A549 (cell line): ENCODE measurements around the gene AFG1L. TPM values are rescaled to one million over a fixed set of nuclear protein-coding genes. Genes with fewer than 3 reads are reported as not detected.
A peak's percentile ranks its signal among the peaks of the same experiment; 100 is the strongest.

Experiments
- ATAC-seq, 2 experiments: fragments of 200-7000 bp in 1 of 2; fragments of >200 bp in 1 of 2; cut with Nextera tagmentation in 1 of 2; cut with Tn5 transposase in 1 of 2; 3 replicates each; pipeline versions ENCODE4 v1.8.0 to v1.9.1; 2018 to 2020; ENCODE audit warnings: mild to moderate bottlenecking in 1 of 2, moderate library complexity in 1 of 2
- CTCF ChIA-PET: fragments of 300-600 bp; sonication (Branson Sonifier 250); formaldehyde crosslinking; extraction: SDS; loops from one replicate; lab custom pipeline; 2021; ENCODE audit warnings: antibody characterized with exemption, inconsistent platforms; lab: Yijun Ruan, JAX
- POLR2A ChIA-PET: fragments of 350-600 bp; formaldehyde crosslinking; extraction: SDS; loops from one replicate; lab custom pipeline; 2021; ENCODE audit warnings: antibody characterized with exemption, inconsistent platforms; lab: Yijun Ruan, JAX
- DNase-seq, 2 experiments: peaks; one replicate each; pipeline versions ENCODE4 v3.0.0 to v3.0.0-alpha.2; 2011 to 2016; ENCODE audit warnings: low read depth in 1 of 2, low spot score in 1 of 2
- FAIRE-seq: peaks from 2 replicates; lab custom pipeline; 2011; peaks lifted over from hg19 to GRCh38; lab: Jason Lieb, UNC
- H3K27ac ChIP-seq, 2 experiments: fragments of >200 bp; sonication (Bioruptor Twin); formaldehyde crosslinking; 3 replicates each; pipeline ENCODE4 v1.5.1; 2016 to 2017
- H3K4me1 ChIP-seq: fragments of >200 bp; sonication (Bioruptor Twin); formaldehyde crosslinking; 3 replicates; pipeline ENCODE4 v1.6.1; 2016
- H3K4me2 ChIP-seq: fragments of >200 bp; sonication (Bioruptor Twin); formaldehyde crosslinking; 3 replicates; pipeline ENCODE4 v1.6.1; 2016
- H3K4me3 ChIP-seq: fragments of >200 bp; sonication (Bioruptor Twin); formaldehyde crosslinking; 3 replicates; pipeline ENCODE4 v1.5.1; 2016
- H3K9me3 ChIP-seq: fragments of >200 bp; sonication (Bioruptor Twin); formaldehyde crosslinking; 3 replicates; pipeline ENCODE4 v1.6.1; 2016
- CHD2 ChIP-seq: fragments of 150-350 bp; IDR thresholded peaks from 2 replicates; pipeline ENCODE4 v1.6.1; 2014; ENCODE audit warnings: low read length; ENCODE audit not compliant: partially characterized antibody
- CTCF ChIP-seq: fragments of >200 bp; sonication (Bioruptor Twin); formaldehyde crosslinking; IDR thresholded peaks from 3 replicates; pipeline ENCODE4 v1.5.1; 2016
- EHF ChIP-seq: fragments of 250-450 bp; sonication (Bioruptor Pico); IDR thresholded peaks from 2 replicates; pipeline ENCODE4 v1.5.0; 2020; ENCODE audit warnings: mild to moderate bottlenecking
- FOXS1 ChIP-seq: fragments of 250-450 bp; sonication (Bioruptor Pico); IDR thresholded peaks from 2 replicates; pipeline ENCODE4 v1.5.0; 2020; ENCODE audit warnings: mild to moderate bottlenecking, moderate library complexity
- HES2 ChIP-seq: fragments of >200 bp; sonication (Bioruptor Twin); formaldehyde crosslinking; IDR thresholded peaks from 2 replicates; pipeline ENCODE4 v1.6.1; 2016
- HOXA7 ChIP-seq: fragments of 250-450 bp; sonication (Bioruptor Pico); IDR thresholded peaks from 2 replicates; pipeline ENCODE4 v1.5.0; 2020; ENCODE audit warnings: mild to moderate bottlenecking, moderate library complexity
- JUN ChIP-seq, 2 experiments: fragments of >200 bp; sonication (Bioruptor Twin); formaldehyde crosslinking; IDR thresholded peaks; 2 replicates in 1 of 2; 3 replicates in 1 of 2; pipeline ENCODE4 v1.6.1; 2016 to 2017
- JUNB ChIP-seq: fragments of >200 bp; sonication (Bioruptor Twin); formaldehyde crosslinking; IDR thresholded peaks from 2 replicates; pipeline ENCODE4 v1.6.1; 2016
- SREBF2 ChIP-seq: fragments of 450-650 bp; IDR thresholded peaks from 2 replicates; pipeline ENCODE4 v1.6.1; 2014; ENCODE audit warnings: mild to moderate bottlenecking, moderate library complexity
- WGBS: methylation state at CpG from one replicate; pipeline ENCODE4 v1.1.6; 2017; ENCODE audit errors: missing lambda C conversion rate; 5-methylcytosine and 5-hydroxymethylcytosine counted together
- polyA plus RNA-seq, 4 experiments: library from polyadenylated mRNA; depleted of rRNA in 3 of 4; stranded (reverse); fragments of >200 nt; fragmentation: RNase III in 1 of 4; extraction: RNeasy Plus Mini Kit Qiagen cat#74134 plus additional on column Dnase treatment in 1 of 4; gene quantifications; 2 replicates in 3 of 4; 3 replicates in 1 of 4; pipeline ENCODE4 v1.2.3, GENCODE V29; 2011 to 2017
- small RNA-seq, 6 experiments: library from RNA; depleted of rRNA; stranded (forward); fragments of <200 nt; gene quantifications; one replicate each; pipeline ENCODE3, GENCODE V24; 2012

The AFG1L gene
- polyA plus RNA-seq, 2 of the 4 experiments (the other 2 are of a cell fraction), result 1.3 to 2.3 TPM

DNA sequence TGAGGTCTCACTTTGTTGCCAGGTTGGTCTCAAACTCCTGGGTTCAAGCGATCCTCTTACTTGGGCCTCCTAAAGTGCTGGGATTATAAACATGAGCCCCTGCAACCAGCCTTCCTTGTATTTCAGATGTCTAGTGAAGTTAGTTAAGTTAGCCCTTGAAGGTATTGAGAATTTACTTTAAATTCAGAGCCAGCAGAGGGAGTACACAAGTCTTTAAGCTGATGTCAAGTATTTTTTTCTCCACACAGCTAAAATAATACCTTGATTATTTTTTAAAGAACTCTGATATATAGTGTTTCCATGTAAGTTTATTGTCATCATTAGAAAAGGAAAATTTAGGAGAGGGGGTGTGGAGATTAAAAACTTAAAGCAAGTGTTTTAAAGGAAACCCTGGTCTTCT lies 275.7 kb downstream of the AFG1L start (continued):
- TF ChIP-seq SREBF2 (no peak), EHF (CRISPR knock-in tag) (no peak), JUNB (no peak), FOXS1 (CRISPR knock-in tag) (no peak), CHD2 (no peak), JUN (IDR thresholded peaks at IDR 0.05) (no peak), CTCF (0 out of 3 replicates have a peak, but pooled peaks have one; percentile 6), HOXA7 (CRISPR knock-in tag) (no peak)
- TF ChIP-seq, all 56 proteins: peak for 2

DNA sequence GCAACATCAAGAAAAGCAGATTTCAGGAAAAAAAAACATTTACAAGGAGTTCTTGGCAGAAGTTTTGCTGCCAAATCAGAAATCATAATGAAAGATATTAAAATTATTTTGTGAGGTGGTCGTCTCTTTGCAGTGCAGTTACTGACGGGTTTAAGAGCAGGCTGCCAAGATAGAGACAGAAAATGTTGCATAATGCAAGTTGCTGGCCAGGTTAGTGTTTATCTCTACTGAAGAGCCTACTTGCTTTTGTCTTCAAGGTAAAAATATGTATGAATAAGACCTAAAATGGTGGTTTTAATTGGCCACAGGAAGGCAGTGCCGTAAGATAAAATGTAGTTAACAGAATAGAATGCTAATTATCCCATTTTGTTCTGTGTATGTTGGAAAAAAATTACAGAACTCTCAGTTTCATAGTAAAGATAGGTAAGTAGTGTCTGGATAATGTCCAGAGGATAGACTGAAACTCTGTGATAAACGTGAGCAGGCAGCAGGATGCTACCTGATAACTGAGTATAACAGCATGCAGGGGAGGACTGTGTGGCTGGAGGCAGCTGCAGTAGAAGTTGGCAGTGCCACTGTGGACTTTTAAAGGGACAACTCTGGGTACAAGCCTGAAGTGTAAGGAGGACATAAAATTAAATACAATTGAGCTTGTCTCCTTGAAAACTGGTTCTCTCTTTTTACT lies 279.7 kb downstream of the AFG1L start:
- TF ChIP-seq HES2 (no peak), HOXA7 (CRISPR knock-in tag) (no peak)
- CTCF ChIA-PET, result no interaction called here
- DNase-seq, result no peak
- Histone ChIP-seq H3K9me3 (no peaks in the 10 kb centered on the region), H3K4me2 (no peak overlapping the region), H3K27ac (no peak overlapping the region), H3K4me3 (no peak overlapping the region), H3K4me1 (peaks cover 9% of the 10 kb centered on the region; the same call in 1 of the 3 replicates)
- FAIRE-seq, result no peak
- ATAC-seq, result no peak
- POLR2A ChIA-PET, result no interaction called here
- 82% methylated on average over 4 of the region's 4 CpGs for WGBS

Small RNA genes within 50 kb of the gene (small RNA-seq; reads per million reads assigned to genes)
- gene AL356121.1 (0 reads per million in 6 experiments), gene AL391646.1 (0 reads per million in 6 experiments), gene RNA5SP212 (0 reads per million in 6 experiments), gene RNU6-1144P (0 to 0.19 (median 0) reads per million in 6 experiments), gene RNU6-770P (0 reads per million in 6 experiments), gene Z98742.2 (0 reads per million in 6 experiments)

Other genes with a start within 250 kb of the AFG1L start
- 41.7 and 49.6 TPM in 2 replicates for gene OSTM1, start 220.3 kb upstream of the AFG1L start, polyA plus RNA-seq (2011; rRNA removed)
- gene OSTM1, start 220.3 kb upstream of the AFG1L start, polyA plus RNA-seq (2017; fragmentation: RNase III; extraction: RNeasy Plus Mini Kit Qiagen cat#74134 plus additional on column Dnase treatment), result 16.8 to 18.0 TPM (median 17.9 TPM) in 3 replicates
- gene NR2E1, start 129.0 kb upstream of the AFG1L start, polyA plus RNA-seq (2011; rRNA removed), result 0.03 TPM in 1 of 2 replicates, not detected in the other
- 0.08 TPM in 2 of 3 replicates, not detected in the other for gene NR2E1, start 129.0 kb upstream of the AFG1L start, polyA plus RNA-seq (2017; fragmentation: RNase III; extraction: RNeasy Plus Mini Kit Qiagen cat#74134 plus additional on column Dnase treatment)
- 214 and 216 TPM in 2 replicates for gene SNX3, start 34.0 kb upstream of the AFG1L start, polyA plus RNA-seq (2011; rRNA removed)
- gene SNX3, start 34.0 kb upstream of the AFG1L start, polyA plus RNA-seq (2017; fragmentation: RNase III; extraction: RNeasy Plus Mini Kit Qiagen cat#74134 plus additional on column Dnase treatment), result 102 to 111 TPM (median 106 TPM) in 3 replicates